SJSA1 (cell line): ENCODE results near the gene AMMECR1. TPM values are rescaled to one million over a fixed set of nuclear protein-coding genes. Genes with fewer than 3 reads are reported as not detected.
"Not testable (repeated sequence)": the region's sequence is repeated elsewhere in the genome, so short reads cannot be mapped to it uniquely, and the experiment has no call there.

Source experiments
- DNase-seq, 2 experiments: peaks; one replicate each; pipeline ENCODE4 v3.0.0-alpha.2; 2015 to 2020; ENCODE audit warnings: low spot score in 2 of 2, low read depth in 1 of 2
- H3K27ac ChIP-seq: fragments of 250-450 bp; sonication (Bioruptor Pico); 2 replicates; pipeline ENCODE4 v1.5.1; 2020; ENCODE audit warnings: mild to moderate bottlenecking, moderate library complexity
- H3K27me3 ChIP-seq: fragments of 250-450 bp; sonication (Bioruptor Pico); replicated peaks from 2 replicates; pipeline ENCODE4 v1.5.1; 2020; ENCODE audit warnings: mild to moderate bottlenecking, moderate library complexity
- H3K36me3 ChIP-seq: fragments of 250-450 bp; sonication (Bioruptor Pico); 2 replicates; pipeline ENCODE4 v1.5.1; 2020; ENCODE audit warnings: mild to moderate bottlenecking
- H3K4me1 ChIP-seq: fragments of 250-450 bp; sonication (Bioruptor Pico); replicated peaks from 2 replicates; pipeline ENCODE4 v1.6.1; 2021; ENCODE audit warnings: mild to moderate bottlenecking
- H3K4me3 ChIP-seq: fragments of 250-450 bp; sonication (Bioruptor Pico); 2 replicates; pipeline ENCODE4 v1.5.1; 2020; ENCODE audit warnings: mild to moderate bottlenecking
- H3K9me3 ChIP-seq: fragments of 250-450 bp; sonication (Bioruptor Pico); replicated peaks from 2 replicates; pipeline ENCODE4 v1.5.1; 2020; ENCODE audit warnings: mild to moderate bottlenecking
- total RNA-seq: library from RNA; depleted of rRNA; stranded (reverse); fragments of >200 nt; shearing (Covaris generic); gene quantifications from 2 replicates; pipeline ENCODE4 v1.2.3, GENCODE V29; 2014; rRNA removed

AMMECR1 gene
- total RNA-seq, 1 experiment from 2014 or later, result 12.7 TPM

DNA sequence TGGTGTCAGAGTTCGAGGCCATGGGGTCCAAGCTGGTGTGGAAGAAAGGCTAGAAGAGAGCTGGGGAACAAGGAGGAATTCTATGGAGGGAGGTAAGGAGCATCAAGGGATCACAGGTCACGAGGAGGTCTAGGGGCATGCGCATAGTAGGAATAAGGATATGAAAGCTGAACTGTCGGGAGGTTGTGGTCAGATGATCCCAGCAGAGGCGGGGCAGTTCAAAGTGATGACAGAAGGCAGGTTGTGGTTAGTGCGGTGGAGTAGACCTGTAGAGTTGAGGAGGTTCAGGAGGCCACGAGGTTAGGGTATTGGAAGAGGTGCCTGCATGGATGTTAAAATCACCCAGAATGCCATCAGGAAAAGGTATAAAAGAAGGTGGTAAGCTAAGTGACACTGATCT lies 158.7 kb downstream of the AMMECR1 start:
- DNase-seq, result no peak
- no peak overlapping the region for H3K27ac ChIP-seq
- no peaks in the 10 kb centered on the region for H3K27me3 ChIP-seq

DNA sequence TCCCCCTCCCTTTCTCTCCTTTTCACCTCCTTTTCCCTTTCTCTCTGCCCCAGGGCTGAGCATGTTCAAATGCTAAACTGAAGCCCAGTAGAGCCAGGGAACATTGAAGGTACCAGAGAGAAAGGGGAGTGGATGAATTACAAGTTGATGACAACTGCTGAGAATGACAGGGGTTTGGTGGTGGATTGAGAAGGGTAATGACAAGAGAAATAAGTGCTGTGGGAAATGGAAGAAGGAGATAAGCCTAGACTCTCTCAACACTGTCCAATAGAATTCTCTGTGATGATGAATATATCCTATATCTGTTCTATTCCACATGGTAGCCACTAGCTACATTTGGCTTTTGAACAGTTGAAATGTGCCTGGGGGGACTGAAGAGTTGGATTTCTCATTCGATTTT lies 160.4 kb downstream of the AMMECR1 start:
- no peaks in the 10 kb centered on the region for H3K27me3 ChIP-seq
- no peak for DNase-seq
- H3K9me3 ChIP-seq, result no peaks in the 10 kb centered on the region
- H3K27ac ChIP-seq, result no peak overlapping the region
- H3K4me1 ChIP-seq, result peaks cover 6% of the 10 kb centered on the region
- no peak overlapping the region for H3K4me3 ChIP-seq
- H3K36me3 ChIP-seq, result no peaks in the 10 kb centered on the region

More for the DNA sequence above, 158.7 kb downstream of the AMMECR1 start:
- H3K4me3 ChIP-seq, result no peak overlapping the region
- H3K9me3 ChIP-seq, result no peaks in the 10 kb centered on the region
- H3K4me1 ChIP-seq, result peaks cover 6% of the 10 kb centered on the region
- no peaks in the 10 kb centered on the region for H3K36me3 ChIP-seq

DNA sequence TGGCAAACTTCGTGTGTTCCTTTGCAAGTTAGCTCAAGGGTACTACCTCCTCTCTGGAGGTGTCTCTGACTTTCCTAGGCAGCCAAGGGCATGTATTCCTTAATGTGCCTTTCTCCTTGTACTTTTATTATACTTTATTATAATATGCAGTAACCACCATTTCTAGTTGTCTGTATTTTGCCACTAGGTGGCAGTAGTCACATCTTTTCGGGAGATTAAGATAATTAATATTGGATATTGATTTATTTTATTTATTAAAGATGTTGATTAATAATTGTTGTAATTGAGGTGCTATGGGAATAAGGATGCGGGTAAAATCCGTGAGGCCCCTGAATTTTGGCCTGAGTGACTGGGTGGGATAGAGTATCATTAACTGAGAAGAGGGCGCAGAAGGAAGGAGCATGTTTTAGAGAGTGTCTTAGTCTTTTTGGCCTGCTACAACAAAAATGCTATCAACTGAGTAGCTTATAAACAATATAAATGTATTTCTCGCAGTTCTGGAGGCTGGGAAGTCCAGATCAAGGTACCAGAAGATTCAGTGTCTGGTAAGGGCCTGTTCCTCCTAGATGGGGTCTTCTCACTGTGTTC lies 161.6 kb downstream of the AMMECR1 start:
- no peak overlapping the region for H3K27ac ChIP-seq
- no peak for DNase-seq
- no peaks in the 10 kb centered on the region for H3K9me3 ChIP-seq
- no peaks in the 10 kb centered on the region for H3K27me3 ChIP-seq
- H3K36me3 ChIP-seq, result no peaks in the 10 kb centered on the region
- H3K4me1 ChIP-seq, result peaks cover 6% of the 10 kb centered on the region
- no peak overlapping the region for H3K4me3 ChIP-seq

GRCh38 chrX:110155759-110156158 lies 162.1 kb downstream of the AMMECR1 start:
- DNase-seq, result no peak
- Histone ChIP-seq H3K27ac (no peak overlapping the region), H3K36me3 (no peaks in the 10 kb centered on the region), H3K4me3 (no peak overlapping the region), H3K9me3 (no peaks in the 10 kb centered on the region), H3K27me3 (no peaks in the 10 kb centered on the region), H3K4me1 (peaks cover 3% of the 10 kb centered on the region)

GRCh38 chrX:110154328-110154727 lies 163.6 kb downstream of the AMMECR1 start:
- not testable (repeated sequence) for DNase-seq, H3K4me3 ChIP-seq, H3K27ac ChIP-seq, H3K27me3 ChIP-seq, H3K9me3 ChIP-seq, H3K36me3 ChIP-seq, H3K4me1 ChIP-seq

DNA sequence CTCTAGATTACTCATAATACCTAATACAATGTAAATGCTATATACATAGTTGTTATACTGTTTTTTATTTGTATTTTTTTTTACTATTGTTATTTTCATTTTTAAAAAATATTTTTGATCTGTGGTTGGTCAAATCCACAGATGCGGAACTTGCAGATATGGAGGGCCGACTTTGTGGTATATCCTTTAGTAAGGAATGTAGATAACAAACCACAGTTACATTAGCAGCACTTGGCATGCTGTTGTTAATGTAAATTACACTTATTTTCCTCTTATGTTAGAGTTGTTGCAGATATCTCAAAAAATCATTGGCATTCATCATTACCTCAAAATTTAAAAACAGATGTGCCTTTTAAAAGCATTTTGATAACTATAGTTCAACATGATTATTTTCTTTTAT lies 164.0 kb downstream of the AMMECR1 start:
- H3K27ac ChIP-seq, result no peak overlapping the region
- no peaks in the 10 kb centered on the region for H3K36me3 ChIP-seq
- H3K4me1 ChIP-seq, result no peaks in the 10 kb centered on the region
- H3K27me3 ChIP-seq, result no peaks in the 10 kb centered on the region
- H3K9me3 ChIP-seq, result no peaks in the 10 kb centered on the region
- DNase-seq, result no peak
- H3K4me3 ChIP-seq, result no peak overlapping the region

GRCh38 chrX:110153244-110153643 lies 164.6 kb downstream of the AMMECR1 start:
- DNase-seq, result no peak
- no peaks in the 10 kb centered on the region for H3K4me1 ChIP-seq
- H3K4me3 ChIP-seq, result no peak overlapping the region
- H3K9me3 ChIP-seq, result no peaks in the 10 kb centered on the region
- H3K36me3 ChIP-seq, result no peaks in the 10 kb centered on the region
- no peak overlapping the region for H3K27ac ChIP-seq
- H3K27me3 ChIP-seq, result no peaks in the 10 kb centered on the region

GRCh38 chrX:110146521-110146920 lies 171.4 kb downstream of the AMMECR1 start:
- no peak overlapping the region for H3K27ac ChIP-seq
- DNase-seq, result peak in 1 of 2 experiments; percentile 25
- no peaks in the 10 kb centered on the region for H3K36me3 ChIP-seq
- no peaks in the 10 kb centered on the region for H3K4me1 ChIP-seq
- H3K4me3 ChIP-seq, result no peak overlapping the region
- no peaks in the 10 kb centered on the region for H3K27me3 ChIP-seq
- H3K9me3 ChIP-seq, result no peaks in the 10 kb centered on the region

- H3K36me3 ChIP-seq, result no peaks in the 10 kb centered on the region
- no peaks in the 10 kb centered on the region for H3K9me3 ChIP-seq
- no peak for DNase-seq
- H3K27me3 ChIP-seq, result no peaks in the 10 kb centered on the region
- no peaks in the 10 kb centered on the region for H3K4me1 ChIP-seq
- H3K27ac ChIP-seq, result no peak overlapping the region
- no peak overlapping the region for H3K4me3 ChIP-seq
Measured at GRCh38 chrX:110145854-110146253, 172.0 kb downstream of the AMMECR1 start.

GRCh38 chrX:110145311-110145710 lies 172.6 kb downstream of the AMMECR1 start:
- DNase-seq, result no peak
- Histone ChIP-seq H3K27me3 (no peaks in the 10 kb centered on the region), H3K9me3 (no peaks in the 10 kb centered on the region), H3K4me3 (no peak overlapping the region), H3K36me3 (no peaks in the 10 kb centered on the region), H3K27ac (no peak overlapping the region), H3K4me1 (no peaks in the 10 kb centered on the region)

Other genes starting within 250 kb of the AMMECR1 start
- gene RTL9, start 40.8 kb upstream of the AMMECR1 start, total RNA-seq, result 0.11 TPM in 1 of 2 replicates, not detected in the other